ENCODE results near the gene VWA5B1. TPM values are rescaled to one million over a fixed set of nuclear protein-coding genes. Genes with fewer than 3 reads are reported as not detected.

VWA5B1 gene
- total and polyA plus RNA-seq, 2 of the 8 experiments (the other 6 are each of a cell fraction or from before 2014, with no cell fraction given) = 0.54 to 2.3 TPM

GRCh38 chr1:20356850-20357459, 66.3 kb downstream of the VWA5B1 start:
- no peak overlapping the region for H4K91ac ChIP-seq (replicated peaks; ENCODE audit: insufficient read length, low read length)
- no peak overlapping the region for H2AFZ ChIP-seq (ENCODE audit: low read length)
- no peak overlapping the region for H4K5ac ChIP-seq (ENCODE audit: insufficient read length, low read depth, low read length)
- no peak overlapping the region for H4K8ac ChIP-seq (ENCODE audit: extremely low read depth, insufficient read depth, low read length)
- no peaks in the 10 kb centered on the region for H3K79me1 ChIP-seq (ENCODE audit: low read depth, low read length)
- H4K20me1 ChIP-seq (replicated peaks in 1 of 2; ENCODE audit: control insufficient read depth in 1 of 2, insufficient read depth in 2 of 2, low read length in 2 of 2) = no peaks in the 10 kb centered on the region
- ChIA-PET POLR2A (ENCODE audit: partially characterized antibody) (no interaction called here), CTCF (ENCODE audit: partially characterized antibody) (interaction anchor here (0.6 to 3.8 kb wide), 15 partner anchors 8 to 289 kb away, joined by 3 to 16 read pairs (median 3); no protein-coding TSS in a partner anchor)
- DNase-seq (ENCODE audit: low read depth in 1 of 2, low spot score in 2 of 2) (no peak), FAIRE-seq (no peak)
- no peak overlapping the region for H3K18ac ChIP-seq (ENCODE audit: extremely low read depth, low read length)
- H3K4me2 ChIP-seq (ENCODE audit: insufficient read depth in 1 of 2, low read depth in 2 of 2, low read length in 2 of 2) = no peak overlapping the region
- H2BK5ac ChIP-seq (ENCODE audit: low read depth, low read length) = no peak overlapping the region
- no peak overlapping the region for H2BK15ac ChIP-seq (ENCODE audit: low read length)
- no peak overlapping the region for H3K27ac ChIP-seq (ENCODE audit: low read depth, low read length)
- no peak overlapping the region for H3K9ac ChIP-seq (replicated peaks in 1 of 4; ENCODE audit: extremely low read depth in 1 of 4, low read depth in 3 of 4, low read length in 3 of 4)
- no peaks in the 10 kb centered on the region for H3K36me3 ChIP-seq (ENCODE audit: control insufficient read depth in 2 of 4, insufficient read depth in 4 of 4, low read length in 3 of 4)
- no peak overlapping the region for H3K23ac ChIP-seq (ENCODE audit: insufficient read length)
- no peaks in the 10 kb centered on the region for H3K9me3 ChIP-seq (ENCODE audit: insufficient read depth in 2 of 2, low read depth in 1 of 2, low read length in 1 of 2)
- H3K4me3 ChIP-seq (ENCODE audit: extremely low read depth in 1 of 4, insufficient read depth in 2 of 4, low read depth in 3 of 4, low read length in 4 of 4) = no peak overlapping the region
- 0 out of 7 replicates have a peak, but pooled peaks cover 0 to 3% (median 0%) of the 10 kb centered on the region in 4 experiments for H3K4me1 ChIP-seq (replicated peaks in 1 of 4; ENCODE audit: control insufficient read depth in 3 of 4, insufficient read depth in 4 of 4, low read length in 3 of 4)
- TF ChIP-seq BCL11A (IDR thresholded peaks at IDR 0.05; ENCODE audit: low read depth in 2 of 2, low read length in 2 of 2) (no peak), GTF2F1 (IDR thresholded peaks at IDR 0.05; ENCODE audit: borderline replicate concordance, low read depth, low read length) (no peak), EZH2 (IDR thresholded peaks at IDR 0.05; ENCODE audit: low read depth, low read length, severe bottlenecking) (no peak)
- H2BK12ac ChIP-seq (ENCODE audit: low read depth, low read length) = no peak overlapping the region
- no peak overlapping the region for H3K14ac ChIP-seq (ENCODE audit: insufficient read length)
- no peak overlapping the region for H3K56ac ChIP-seq (replicated peaks; ENCODE audit: insufficient read length, low read depth, low read length)
- no peaks in the 10 kb centered on the region for H3K23me2 ChIP-seq (ENCODE audit: low read depth, low read length)
- peaks cover 0 to 4% (median 0%) of the 10 kb centered on the region in 4 experiments; a peak in 3 of 7 replicates for H3K27me3 ChIP-seq (replicated peaks in 1 of 4; ENCODE audit: control insufficient read depth in 3 of 4, extremely low read depth in 1 of 4, insufficient read depth in 3 of 4, low read length in 3 of 4)
- H2BK20ac ChIP-seq (ENCODE audit: low read length) = no peak overlapping the region
- no peak overlapping the region for H2BK120ac ChIP-seq (replicated peaks; ENCODE audit: low read depth, low read length)
- no peaks in the 10 kb centered on the region for H3K79me2 ChIP-seq (ENCODE audit: control insufficient read depth in 1 of 2, insufficient read depth in 2 of 2, low read length in 2 of 2)
- H2AK5ac ChIP-seq (ENCODE audit: low read depth, low read length) = no peak overlapping the region
- H3K4ac ChIP-seq (replicated peaks; ENCODE audit: insufficient read length, low read depth, low read length) = no peak overlapping the region
- 81% methylated on average over 8 of the region's 8 CpGs; no CpG with 5 or more reads in 1 of the 2 experiments for WGBS, 2 experiments (ENCODE audit: extremely low coverage in 1 of 2, insufficient coverage in 1 of 2, insufficient read length in 1 of 2, insufficient replicate concordance in 2 of 2, low coverage in 1 of 2, low lambda C conversion rate in 2 of 2, missing lambda C conversion rate in 1 of 2)

All from H1 (cell line).